Fibroblast of pulmonary artery (primary cell): Measurements from ENCODE around the gene GGPS1.

ENCODE experiments used
- DNase-seq: peaks from one replicate; pipeline ENCODE4 v3.0.0-alpha.2; 2010; ENCODE audit warnings: low read depth
- H3K4me3 ChIP-seq: replicated peaks from 2 replicates; pipeline ENCODE4 v1.5.1; 2011; ENCODE audit warnings: low read depth, mild to moderate bottlenecking, control low read depth, low read length, moderate library complexity
- TF ChIP-seq, protein P1 (sequence below): IDR thresholded peaks from 2 replicates; pipeline ENCODE4 v1.5.1; 2011; ENCODE audit warnings: mild to moderate bottlenecking, control low read depth, low read length, inconsistent platforms; ENCODE audit errors: missing control alignments

The GGPS1 gene

GRCh38 chr1:235287208-235287882, 41.0 kb upstream of the GGPS1 start:
- no peak overlapping the region for H3K4me3 ChIP-seq
- TF ChIP-seq, protein P1, sequence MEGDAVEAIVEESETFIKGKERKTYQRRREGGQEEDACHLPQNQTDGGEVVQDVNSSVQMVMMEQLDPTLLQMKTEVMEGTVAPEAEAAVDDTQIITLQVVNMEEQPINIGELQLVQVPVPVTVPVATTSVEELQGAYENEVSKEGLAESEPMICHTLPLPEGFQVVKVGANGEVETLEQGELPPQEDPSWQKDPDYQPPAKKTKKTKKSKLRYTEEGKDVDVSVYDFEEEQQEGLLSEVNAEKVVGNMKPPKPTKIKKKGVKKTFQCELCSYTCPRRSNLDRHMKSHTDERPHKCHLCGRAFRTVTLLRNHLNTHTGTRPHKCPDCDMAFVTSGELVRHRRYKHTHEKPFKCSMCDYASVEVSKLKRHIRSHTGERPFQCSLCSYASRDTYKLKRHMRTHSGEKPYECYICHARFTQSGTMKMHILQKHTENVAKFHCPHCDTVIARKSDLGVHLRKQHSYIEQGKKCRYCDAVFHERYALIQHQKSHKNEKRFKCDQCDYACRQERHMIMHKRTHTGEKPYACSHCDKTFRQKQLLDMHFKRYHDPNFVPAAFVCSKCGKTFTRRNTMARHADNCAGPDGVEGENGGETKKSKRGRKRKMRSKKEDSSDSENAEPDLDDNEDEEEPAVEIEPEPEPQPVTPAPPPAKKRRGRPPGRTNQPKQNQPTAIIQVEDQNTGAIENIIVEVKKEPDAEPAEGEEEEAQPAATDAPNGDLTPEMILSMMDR: no peak
- DNase-seq: no peak

DNA sequence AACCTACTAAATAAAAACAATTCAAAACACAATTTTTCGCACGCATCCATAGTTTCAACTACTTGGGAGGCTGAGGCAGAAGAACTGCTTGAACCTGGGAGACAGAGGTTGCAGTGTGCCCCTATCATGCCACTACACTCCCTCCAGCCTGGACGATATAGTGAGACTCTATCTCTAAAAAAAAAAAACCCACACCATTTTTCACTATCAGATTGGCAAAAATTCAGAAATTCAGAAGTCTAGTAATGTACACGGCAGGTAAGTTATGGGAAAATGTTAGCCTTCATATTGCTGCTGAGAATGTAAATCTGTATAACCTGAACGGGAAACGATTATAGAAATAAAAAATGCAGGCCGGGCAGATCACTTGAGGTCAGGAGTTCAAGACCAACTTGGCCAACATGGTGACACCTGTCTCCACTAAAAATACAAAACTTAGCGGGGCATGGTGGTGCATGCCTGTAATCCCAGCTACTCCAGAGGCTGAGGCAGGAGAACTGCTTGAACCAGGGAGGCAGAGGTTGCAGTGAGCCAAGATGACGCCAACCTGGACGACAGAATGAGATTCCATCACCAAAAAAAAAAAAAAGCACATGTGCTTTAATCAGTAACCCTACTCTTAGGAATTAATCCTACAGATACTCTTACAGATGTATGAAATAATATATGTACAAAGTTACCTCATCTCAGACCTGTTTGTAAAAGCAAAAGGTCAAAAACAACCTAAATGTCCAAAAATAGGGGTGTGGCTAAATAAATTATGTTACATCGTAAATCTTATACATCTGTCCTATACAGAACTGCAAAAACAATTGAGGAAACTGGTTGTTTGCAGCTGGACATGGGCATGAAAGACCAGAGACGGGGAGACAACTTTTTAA, 38.3 kb upstream of the GGPS1 start:
- DNase-seq: no peak
- TF ChIP-seq, protein P1: no peak
- H3K4me3 ChIP-seq: no peak overlapping the region

DNA sequence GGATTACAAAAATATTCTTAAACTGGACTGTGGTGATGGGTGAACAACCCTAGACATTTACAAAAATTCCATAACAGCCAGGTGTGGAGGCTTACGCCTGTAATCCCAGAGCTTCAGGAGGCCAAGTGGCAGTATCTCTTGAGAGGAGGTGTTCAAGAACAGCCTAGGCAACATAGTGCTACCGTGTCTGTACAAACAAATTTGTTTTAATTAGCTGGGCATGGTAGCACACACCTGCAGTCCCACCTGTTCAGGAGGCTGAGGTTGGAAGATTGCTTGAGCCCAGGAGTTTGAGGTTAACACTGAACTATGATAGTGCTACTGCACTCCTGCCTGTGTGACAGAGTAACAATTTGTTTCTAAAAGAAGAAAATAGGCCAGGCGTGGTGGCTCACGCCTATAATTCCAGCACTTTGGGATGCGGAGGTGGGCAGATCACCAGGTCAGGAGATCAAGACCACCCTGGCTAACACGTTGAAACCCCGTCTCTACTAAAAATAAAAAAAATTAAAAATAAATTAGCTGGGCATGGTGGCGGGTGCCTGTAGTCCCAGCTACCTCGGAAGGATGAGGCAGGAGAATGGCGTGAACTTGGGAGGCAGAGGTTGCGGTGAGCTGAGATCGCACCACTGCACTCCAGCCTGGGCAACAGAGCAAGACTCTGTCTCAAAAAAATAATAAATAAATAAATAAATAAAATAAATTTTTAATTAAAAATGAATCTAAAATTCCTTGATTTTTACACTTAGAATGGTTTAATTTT, 37.4 kb upstream of the GGPS1 start:
- DNase-seq: no peak
- TF ChIP-seq, protein P1: no peak
- no peak overlapping the region for H3K4me3 ChIP-seq

DNA sequence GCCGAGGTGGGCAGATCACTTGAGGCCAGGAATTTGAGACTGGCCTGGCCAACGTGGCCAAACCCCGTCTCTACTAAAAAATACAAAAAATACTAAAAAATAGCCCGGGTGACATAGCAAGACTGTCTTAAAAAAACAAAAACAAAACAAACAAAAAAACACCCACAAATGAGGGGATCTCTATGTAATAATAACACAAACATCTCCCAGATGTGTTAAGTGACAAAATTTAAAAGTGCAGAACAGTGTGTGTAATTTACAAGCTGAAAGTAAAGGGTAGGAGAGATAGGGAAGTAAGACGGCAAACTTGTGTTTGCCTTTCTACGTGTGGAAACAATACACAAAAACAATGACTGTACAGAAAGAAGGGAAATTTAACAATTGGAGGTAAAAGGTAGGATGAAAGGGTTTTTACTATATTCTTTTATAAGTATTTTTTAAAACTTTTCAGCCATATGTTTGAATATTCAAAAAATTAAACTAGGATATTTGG, 36.7 kb upstream of the GGPS1 start:
- H3K4me3 ChIP-seq: no peak overlapping the region
- TF ChIP-seq, protein P1: no peak
- no peak for DNase-seq

DNA sequence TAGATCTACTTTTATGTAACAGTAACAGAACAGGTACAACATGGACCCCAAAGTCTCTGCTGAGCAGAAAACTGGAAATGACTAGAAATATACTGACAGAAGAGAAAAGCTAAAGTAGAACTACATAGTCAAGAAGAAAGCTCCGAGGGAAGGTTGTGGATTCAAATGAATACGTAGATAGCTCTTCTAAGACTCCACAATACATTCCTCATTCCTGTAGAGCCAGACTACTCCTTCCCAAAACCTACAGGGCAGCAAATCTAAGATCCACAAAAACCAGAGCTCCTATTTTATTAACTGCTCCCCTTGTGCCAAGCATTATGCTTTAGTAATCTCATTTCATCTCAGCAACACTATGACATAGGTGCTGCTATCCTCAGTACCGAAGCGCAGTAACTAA, 35.6 kb upstream of the GGPS1 start:
- DNase-seq: no peak
- TF ChIP-seq, protein P1: no peak
- no peak overlapping the region for H3K4me3 ChIP-seq

DNA sequence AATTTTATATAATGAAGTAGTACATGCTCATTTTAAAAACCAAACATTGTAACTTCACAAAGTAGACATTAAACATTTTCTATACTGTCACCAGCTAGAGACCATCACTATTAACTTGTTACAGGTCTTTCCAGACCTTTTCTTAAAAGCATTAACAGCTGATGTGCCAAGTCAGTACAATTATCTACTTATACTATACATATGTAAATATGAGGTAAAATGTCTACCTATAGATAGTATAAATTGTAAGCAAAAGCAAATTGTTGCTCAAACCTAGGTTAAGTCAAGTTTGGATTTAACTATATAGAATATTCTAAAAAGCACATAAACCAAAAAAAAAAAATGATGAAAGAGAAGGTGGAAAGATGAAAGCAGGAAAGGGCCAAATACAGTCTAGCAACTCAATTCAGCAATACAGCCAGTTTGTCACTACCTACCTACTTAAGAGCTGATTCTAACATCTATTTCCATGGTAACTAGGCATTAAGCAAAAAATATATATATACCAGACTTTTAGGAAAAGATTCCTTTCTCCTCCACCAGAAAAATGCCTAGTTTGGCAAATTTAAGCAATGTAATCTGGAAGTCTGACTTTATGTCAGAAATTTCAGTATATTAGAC, 34.9 kb upstream of the GGPS1 start:
- no peak for DNase-seq
- TF ChIP-seq, protein P1: no peak
- H3K4me3 ChIP-seq: no peak overlapping the region
